ENCODE data around the gene SCGB1C1. TPM values are rescaled to one million over a fixed set of nuclear protein-coding genes. Genes with fewer than 3 reads are reported as not detected.
"Not testable (repeated sequence)": the region's sequence is repeated elsewhere in the genome, so short reads cannot be mapped to it uniquely, and the experiment has no call there.

The SCGB1C1 gene
- not detected in 2 replicates for total RNA-seq

DNA sequence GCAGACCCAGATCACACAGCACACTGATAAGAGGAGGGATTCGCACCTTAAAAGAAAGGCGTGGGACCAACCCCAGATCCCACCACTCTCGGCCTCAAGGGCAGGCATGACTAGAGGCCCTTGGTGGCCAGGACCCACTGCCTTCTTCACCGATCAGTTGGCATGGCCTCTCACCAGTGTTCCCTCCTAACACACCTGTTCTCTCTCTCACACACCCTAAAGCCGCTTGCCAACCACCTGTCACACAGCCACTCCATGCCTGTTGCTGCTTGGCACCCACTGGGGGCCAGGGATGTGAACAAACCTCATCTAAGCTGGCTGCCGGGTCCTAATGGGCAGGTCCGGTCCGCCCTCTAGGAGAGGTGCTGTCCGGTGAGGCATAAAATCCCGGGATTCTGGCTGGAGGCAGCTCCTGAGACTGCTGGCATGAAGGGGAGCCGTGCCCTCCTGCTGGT, at the start of gene SCGB1C1:
SCGB1C1 (plus strand) TSS at position 405 of the 455 bp plus-strand sequence; CDS start at position 427, 22 bp downstream.
- not testable (repeated sequence) for H3K4me3 ChIP-seq (ENCODE audit: low read depth, low read length); H3K36me3 ChIP-seq (ENCODE audit: control insufficient read depth, insufficient read depth, low read length); H3K27me3 ChIP-seq (ENCODE audit: control insufficient read depth, insufficient read depth, low read length); DNase-seq (ENCODE audit: low read depth)

DNA sequence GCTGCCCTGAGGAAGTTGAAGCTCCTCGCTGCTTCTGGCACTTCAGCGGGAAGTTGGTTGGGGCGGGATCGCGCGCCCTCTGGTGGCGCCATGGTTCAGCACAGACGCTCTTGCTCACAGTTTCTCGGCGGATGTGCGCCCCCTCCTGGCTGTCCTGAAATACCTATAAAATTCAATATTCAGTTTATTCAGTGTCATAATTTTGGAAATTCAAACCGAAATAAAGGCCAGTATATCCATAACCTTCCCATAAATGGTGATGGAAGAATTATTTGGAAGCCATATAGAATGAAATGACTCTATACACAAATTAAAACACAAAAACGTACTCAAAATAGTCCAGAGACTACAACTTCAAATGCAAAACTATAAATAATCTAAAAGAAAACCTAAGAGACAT, 12.6 kb upstream of the SCGB1C1 start:
- H3K27me3 ChIP-seq (ENCODE audit: control insufficient read depth, insufficient read depth, low read length); DNase-seq (ENCODE audit: low read depth); H3K36me3 ChIP-seq (ENCODE audit: control insufficient read depth, insufficient read depth, low read length); H3K4me3 ChIP-seq (ENCODE audit: low read depth, low read length): not testable (repeated sequence)

DNA sequence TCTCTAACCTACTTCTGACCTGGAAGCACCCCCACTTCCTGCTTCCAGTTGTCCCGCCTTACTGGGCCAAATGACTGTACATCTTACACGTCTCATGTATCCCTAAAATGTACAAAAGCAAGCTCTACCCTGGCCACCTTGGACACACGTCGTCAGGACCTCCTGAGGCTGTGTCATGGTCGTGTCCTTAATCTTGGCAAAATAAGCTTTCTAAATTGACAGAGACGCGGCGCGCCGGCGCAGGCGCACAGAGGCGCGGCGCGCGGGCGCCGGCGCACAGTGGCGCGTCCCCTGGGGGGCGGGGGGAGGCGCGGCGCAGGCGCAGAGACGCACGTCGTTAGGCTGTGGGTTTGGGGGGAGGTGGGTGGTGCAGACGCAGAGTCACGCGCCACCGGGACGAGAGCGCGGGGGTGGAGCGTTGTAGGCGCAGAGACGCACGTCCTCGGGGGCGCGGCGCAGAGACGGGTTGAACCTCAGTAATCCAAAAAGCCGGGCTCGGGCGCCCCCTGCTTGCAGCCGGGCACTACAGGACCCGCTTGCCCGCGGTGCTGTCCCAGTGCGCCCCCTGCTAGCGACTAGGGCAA, 3.6 kb upstream of the SCGB1C1 start:
- H3K36me3 ChIP-seq (ENCODE audit: control insufficient read depth, insufficient read depth, low read length); H3K27me3 ChIP-seq (ENCODE audit: control insufficient read depth, insufficient read depth, low read length); H3K4me3 ChIP-seq (ENCODE audit: low read depth, low read length); DNase-seq (ENCODE audit: low read depth): not testable (repeated sequence)
- TF ChIP-seq, protein P1, sequence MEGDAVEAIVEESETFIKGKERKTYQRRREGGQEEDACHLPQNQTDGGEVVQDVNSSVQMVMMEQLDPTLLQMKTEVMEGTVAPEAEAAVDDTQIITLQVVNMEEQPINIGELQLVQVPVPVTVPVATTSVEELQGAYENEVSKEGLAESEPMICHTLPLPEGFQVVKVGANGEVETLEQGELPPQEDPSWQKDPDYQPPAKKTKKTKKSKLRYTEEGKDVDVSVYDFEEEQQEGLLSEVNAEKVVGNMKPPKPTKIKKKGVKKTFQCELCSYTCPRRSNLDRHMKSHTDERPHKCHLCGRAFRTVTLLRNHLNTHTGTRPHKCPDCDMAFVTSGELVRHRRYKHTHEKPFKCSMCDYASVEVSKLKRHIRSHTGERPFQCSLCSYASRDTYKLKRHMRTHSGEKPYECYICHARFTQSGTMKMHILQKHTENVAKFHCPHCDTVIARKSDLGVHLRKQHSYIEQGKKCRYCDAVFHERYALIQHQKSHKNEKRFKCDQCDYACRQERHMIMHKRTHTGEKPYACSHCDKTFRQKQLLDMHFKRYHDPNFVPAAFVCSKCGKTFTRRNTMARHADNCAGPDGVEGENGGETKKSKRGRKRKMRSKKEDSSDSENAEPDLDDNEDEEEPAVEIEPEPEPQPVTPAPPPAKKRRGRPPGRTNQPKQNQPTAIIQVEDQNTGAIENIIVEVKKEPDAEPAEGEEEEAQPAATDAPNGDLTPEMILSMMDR (IDR thresholded peaks at IDR 0.05; ENCODE audit: insufficient read depth, low read length, poor library complexity, severe bottlenecking) = peak; percentile 8

DNA sequence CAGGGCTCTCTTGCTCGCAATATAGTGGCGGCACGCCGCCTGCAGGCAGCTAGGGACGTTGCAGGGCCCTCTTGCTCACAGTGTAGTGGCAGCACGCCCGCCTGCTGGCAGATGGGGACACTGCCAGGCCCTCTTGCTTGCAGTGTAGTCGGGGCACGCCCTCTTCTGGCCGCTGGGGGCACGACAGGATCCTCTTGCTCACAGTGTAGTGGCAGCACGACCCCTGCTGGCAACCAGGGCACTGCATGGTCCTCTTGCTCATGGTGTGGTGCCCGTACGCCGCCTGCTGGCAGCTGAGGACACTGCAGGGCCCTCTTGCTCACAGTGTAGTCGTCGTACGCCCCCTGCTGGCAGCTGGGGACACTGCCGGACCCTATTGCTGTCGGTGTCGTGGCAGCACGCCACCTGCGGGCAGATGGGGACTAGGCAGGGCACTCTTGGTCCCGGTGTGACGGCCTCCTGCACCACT, 3.0 kb upstream of the SCGB1C1 start:
- DNase-seq (ENCODE audit: low read depth); H3K36me3 ChIP-seq (ENCODE audit: control insufficient read depth, insufficient read depth, low read length); H3K4me3 ChIP-seq (ENCODE audit: low read depth, low read length); H3K27me3 ChIP-seq (ENCODE audit: control insufficient read depth, insufficient read depth, low read length): not testable (repeated sequence)

DNA sequence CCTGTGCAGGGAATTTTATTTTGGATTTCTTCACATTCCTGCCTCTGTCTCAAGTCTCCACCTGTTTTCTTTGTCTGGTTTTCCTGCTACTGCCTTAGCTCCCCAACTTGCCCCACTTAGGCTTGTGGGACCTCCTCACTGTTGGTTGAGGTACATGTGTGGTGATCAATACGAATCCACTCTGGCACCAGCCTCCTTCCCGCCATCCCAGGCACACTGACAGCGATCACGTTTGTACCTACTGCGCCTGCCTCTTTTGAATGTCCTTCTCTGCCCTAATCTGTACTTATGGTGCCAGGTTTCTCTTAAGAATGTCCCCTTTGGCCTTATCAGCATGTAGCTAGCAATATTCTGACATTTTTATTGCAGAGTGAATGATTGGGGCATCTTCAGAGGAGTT, 2.3 kb upstream of the SCGB1C1 start:
- H3K4me3 ChIP-seq (ENCODE audit: low read depth, low read length); DNase-seq (ENCODE audit: low read depth); H3K27me3 ChIP-seq (ENCODE audit: control insufficient read depth, insufficient read depth, low read length); H3K36me3 ChIP-seq (ENCODE audit: control insufficient read depth, insufficient read depth, low read length): not testable (repeated sequence)

DNA sequence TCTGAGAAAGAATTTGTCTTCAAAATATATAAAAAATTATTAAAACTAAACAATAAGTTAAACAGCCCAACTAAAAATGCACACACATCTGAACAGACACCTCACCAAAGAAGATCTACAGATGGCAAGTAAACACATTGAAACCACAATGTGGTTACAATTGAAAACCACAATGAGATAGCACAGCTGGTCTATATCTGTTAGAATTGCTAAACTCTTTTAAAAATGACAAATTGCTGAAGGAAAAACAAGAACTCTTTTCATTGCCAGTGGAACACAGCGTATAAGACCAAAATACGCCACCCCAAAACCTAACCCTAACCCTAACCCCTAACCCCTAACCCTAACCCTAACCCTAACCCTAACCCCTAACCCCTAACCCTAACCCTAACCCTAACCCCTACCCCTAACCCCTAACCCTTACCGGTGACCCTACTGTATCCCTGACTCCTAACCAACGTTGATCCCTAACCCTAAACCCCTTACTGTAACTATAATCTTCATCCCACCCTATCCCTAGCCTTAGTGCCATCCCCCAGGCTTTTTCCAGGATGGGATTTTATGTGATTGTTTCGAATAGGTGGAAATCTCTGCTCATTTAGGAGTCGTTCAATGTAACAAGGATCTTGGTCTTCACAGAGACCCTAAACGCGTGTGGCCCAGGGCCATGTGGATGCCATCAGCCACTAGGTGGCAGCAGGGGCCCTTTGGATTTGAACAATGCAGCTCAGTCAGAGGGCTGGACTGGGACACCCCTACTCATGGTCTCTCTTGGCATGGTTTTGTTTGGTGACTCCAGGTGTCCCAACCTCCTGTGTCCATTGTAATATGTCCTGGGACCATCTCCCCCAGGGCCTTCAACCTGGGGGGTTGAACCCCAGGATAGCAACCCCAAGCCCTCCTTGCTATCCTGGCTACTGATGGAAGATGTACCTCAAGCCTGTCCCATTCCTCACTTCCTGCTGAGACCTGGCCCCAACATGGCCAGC, 1.1 kb upstream of the SCGB1C1 start:
- TF ChIP-seq, protein P1 (IDR thresholded peaks at IDR 0.05; ENCODE audit: insufficient read depth, low read length, poor library complexity, severe bottlenecking) = peak; percentile 11
- not testable (repeated sequence) for H3K4me3 ChIP-seq (ENCODE audit: low read depth, low read length); H3K36me3 ChIP-seq (ENCODE audit: control insufficient read depth, insufficient read depth, low read length); H3K27me3 ChIP-seq (ENCODE audit: control insufficient read depth, insufficient read depth, low read length); DNase-seq (ENCODE audit: low read depth)

DNA sequence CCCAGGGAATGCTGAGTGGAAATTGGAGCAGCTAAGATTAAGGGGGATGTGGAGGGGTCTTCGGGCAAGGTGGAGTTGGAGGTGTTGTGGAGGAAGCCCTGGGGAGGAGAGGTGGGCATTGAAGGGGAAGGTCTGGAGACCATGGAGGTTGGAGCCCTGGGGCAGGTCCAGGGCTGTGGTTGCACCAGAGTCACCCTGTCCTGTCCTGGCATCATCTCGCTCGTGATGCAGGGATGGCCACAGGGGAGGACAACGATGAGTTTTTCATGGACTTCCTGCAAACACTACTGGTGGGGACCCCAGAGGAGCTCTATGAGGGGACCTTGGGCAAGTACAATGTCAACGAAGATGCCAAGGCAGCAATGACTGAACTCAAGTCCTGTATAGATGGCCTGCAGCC, 603 bp downstream of the SCGB1C1 start:
- not testable (repeated sequence) for DNase-seq (ENCODE audit: low read depth); H3K27me3 ChIP-seq (ENCODE audit: control insufficient read depth, insufficient read depth, low read length); H3K36me3 ChIP-seq (ENCODE audit: control insufficient read depth, insufficient read depth, low read length); H3K4me3 ChIP-seq (ENCODE audit: low read depth, low read length)

DNA sequence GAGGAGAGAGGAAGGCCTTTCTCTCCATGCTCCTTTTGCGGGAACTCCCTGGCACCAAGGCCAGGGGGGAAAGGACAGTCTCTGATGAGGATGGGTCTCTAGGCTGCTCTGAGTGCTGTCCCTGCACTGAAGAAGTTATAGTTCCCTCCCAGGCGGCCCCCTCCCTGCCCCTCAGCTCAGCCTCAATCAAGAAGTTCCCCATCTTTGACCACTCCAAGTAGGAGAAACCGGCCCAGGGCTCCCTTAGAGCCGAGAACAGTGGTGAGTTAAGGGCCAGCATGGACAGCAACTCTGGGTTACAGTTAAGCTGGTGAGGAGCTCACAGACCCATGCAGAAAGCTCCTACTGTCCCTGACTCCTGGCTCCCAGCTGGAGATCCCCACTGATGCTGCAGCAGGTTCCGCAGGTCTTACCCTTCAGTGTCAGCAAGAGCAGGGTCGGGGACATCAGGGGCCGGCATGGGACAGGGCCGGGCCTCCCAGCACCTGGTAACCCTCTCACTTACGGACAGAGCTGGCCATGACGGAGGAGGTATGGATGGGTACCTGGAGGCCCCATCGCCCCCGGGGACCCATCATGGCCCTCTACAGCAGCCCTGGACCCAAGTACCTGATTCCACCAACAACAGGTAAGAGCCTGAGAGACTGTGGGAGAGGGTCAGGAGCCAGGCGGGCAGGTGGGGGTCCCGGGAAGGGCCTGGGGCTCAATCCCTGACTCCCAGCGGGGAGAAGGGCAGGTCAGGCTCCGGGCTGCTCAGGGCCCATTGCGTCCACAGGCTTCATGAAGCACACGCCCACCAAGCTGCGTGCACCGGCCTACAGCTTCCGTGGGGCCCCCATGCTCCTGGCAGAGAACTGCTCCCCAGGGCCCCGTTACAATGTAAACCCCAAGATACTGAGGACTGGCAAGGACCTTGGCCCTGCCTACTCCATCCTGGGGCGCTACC, 4.2 kb downstream of the SCGB1C1 start:
- DNase-seq (ENCODE audit: low read depth) = no peak
- Histone ChIP-seq H3K36me3 (ENCODE audit: control insufficient read depth, insufficient read depth, low read length) (no peaks in the 10 kb centered on the region), H3K27me3 (ENCODE audit: control insufficient read depth, insufficient read depth, low read length) (no peaks in the 10 kb centered on the region), H3K4me3 (ENCODE audit: low read depth, low read length) (no peak overlapping the region)
- TF ChIP-seq, protein P1 (IDR thresholded peaks at IDR 0.05; ENCODE audit: insufficient read depth, low read length, poor library complexity, severe bottlenecking) = no peak
